Central memory CD8-positive, alpha-beta T cell (primary cell): ENCODE results near the gene IQCM.

Source experiments
- ATAC-seq: fragments of 150-1000 bp; cut with Tn5 transposase; replicated peaks from 2 replicates; pipeline ENCODE4 v1.10.0; 2022; ENCODE audit warnings: mild to moderate bottlenecking, moderate FRiP score, moderate number of reproducible peaks; ENCODE audit not compliant: poor library complexity, severe bottlenecking; ENCODE audit errors: extremely low read depth
- DNase-seq, 2 donors: peaks; one replicate each; pipeline ENCODE4 v3.0.0; 2021; ENCODE audit warnings: low spot score in 2 of 2
- H3K27ac Mint-ChIP-seq: one replicate; pipeline ENCODE4 v1.8.0; 2022; ENCODE audit warnings: low read depth, mild to moderate bottlenecking, moderate library complexity, mixed read lengths
- H3K27me3 Mint-ChIP-seq: one replicate; pipeline ENCODE4 v1.8.0; 2022; ENCODE audit warnings: mixed read lengths
- H3K36me3 Mint-ChIP-seq: one replicate; pipeline ENCODE4 v1.8.0; 2022; ENCODE audit warnings: mild to moderate bottlenecking, moderate library complexity, mixed read lengths; ENCODE audit not compliant: insufficient read depth
- H3K4me1 Mint-ChIP-seq: one replicate; pipeline ENCODE4 v1.8.0; 2022; ENCODE audit warnings: mixed read lengths
- H3K4me3 Mint-ChIP-seq: one replicate; pipeline ENCODE4 v1.8.0; 2022; ENCODE audit warnings: mild to moderate bottlenecking, moderate library complexity, mixed read lengths
- H3K9me3 Mint-ChIP-seq: one replicate; pipeline ENCODE4 v1.8.0; 2022; ENCODE audit warnings: mixed read lengths

The IQCM gene

GRCh38 chr4:149443537-149443936 is 372.1 kb downstream of the IQCM start:
- no peak for ATAC-seq
- no peaks in the 10 kb centered on the region for H3K4me1 Mint-ChIP-seq
- H3K4me3 Mint-ChIP-seq, result no peak overlapping the region
- DNase-seq, result no peak
- H3K27ac Mint-ChIP-seq, result no peak overlapping the region
- no peaks in the 10 kb centered on the region for H3K27me3 Mint-ChIP-seq
- H3K9me3 Mint-ChIP-seq, result no peaks in the 10 kb centered on the region
- H3K36me3 Mint-ChIP-seq, result no peaks in the 10 kb centered on the region

GRCh38 chr4:149441338-149441737 is 374.3 kb downstream of the IQCM start:
- no peak for DNase-seq
- ATAC-seq, result no peak
- H3K4me1 Mint-ChIP-seq, result no peaks in the 10 kb centered on the region
- H3K36me3 Mint-ChIP-seq, result no peaks in the 10 kb centered on the region
- H3K9me3 Mint-ChIP-seq, result no peaks in the 10 kb centered on the region
- no peaks in the 10 kb centered on the region for H3K27me3 Mint-ChIP-seq
- H3K27ac Mint-ChIP-seq, result no peak overlapping the region
- no peak overlapping the region for H3K4me3 Mint-ChIP-seq

GRCh38 chr4:149426461-149426860 is 389.2 kb downstream of the IQCM start:
- H3K27me3 Mint-ChIP-seq, result no peaks in the 10 kb centered on the region
- H3K27ac Mint-ChIP-seq, result no peak overlapping the region
- no peaks in the 10 kb centered on the region for H3K9me3 Mint-ChIP-seq
- no peaks in the 10 kb centered on the region for H3K4me1 Mint-ChIP-seq
- DNase-seq (no peak), ATAC-seq (no peak)
- H3K4me3 Mint-ChIP-seq, result no peak overlapping the region
- H3K36me3 Mint-ChIP-seq, result no peaks in the 10 kb centered on the region

- no peaks in the 10 kb centered on the region for H3K36me3 Mint-ChIP-seq
- H3K4me1 Mint-ChIP-seq, result no peaks in the 10 kb centered on the region
- DNase-seq, result no peak
- H3K27me3 Mint-ChIP-seq, result no peaks in the 10 kb centered on the region
- H3K27ac Mint-ChIP-seq, result no peak overlapping the region
- peaks cover 21% of the 10 kb centered on the region for H3K9me3 Mint-ChIP-seq
- ATAC-seq, result no peak
- H3K4me3 Mint-ChIP-seq, result no peak overlapping the region
Measured at GRCh38 chr4:149409555-149409962, 406.1 kb downstream of the IQCM start.

- peaks cover 21% of the 10 kb centered on the region for H3K9me3 Mint-ChIP-seq
- no peaks in the 10 kb centered on the region for H3K27me3 Mint-ChIP-seq
- ATAC-seq (no peak), DNase-seq (no peak)
- no peaks in the 10 kb centered on the region for H3K4me1 Mint-ChIP-seq
- H3K36me3 Mint-ChIP-seq, result no peaks in the 10 kb centered on the region
- no peak overlapping the region for H3K27ac Mint-ChIP-seq
- no peak overlapping the region for H3K4me3 Mint-ChIP-seq
Measured at GRCh38 chr4:149409146-149409545, 406.5 kb downstream of the IQCM start.

GRCh38 chr4:149404143-149404542 is 411.5 kb downstream of the IQCM start:
- DNase-seq (no peak), ATAC-seq (no peak)
- Mint-ChIP-seq H3K4me3 (no peak overlapping the region), H3K27me3 (no peaks in the 10 kb centered on the region), H3K36me3 (no peaks in the 10 kb centered on the region), H3K4me1 (no peaks in the 10 kb centered on the region), H3K9me3 (peaks cover 13% of the 10 kb centered on the region), H3K27ac (no peak overlapping the region)

- Mint-ChIP-seq H3K4me3 (no peak overlapping the region), H3K4me1 (no peaks in the 10 kb centered on the region), H3K36me3 (no peaks in the 10 kb centered on the region), H3K27ac (no peak overlapping the region), H3K9me3 (peaks cover 16% of the 10 kb centered on the region), H3K27me3 (no peaks in the 10 kb centered on the region)
- ATAC-seq (no peak), DNase-seq (no peak)
Measured at GRCh38 chr4:149403081-149403480, 412.6 kb downstream of the IQCM start.

- no peak for ATAC-seq
- no peaks in the 10 kb centered on the region for H3K4me1 Mint-ChIP-seq
- no peaks in the 10 kb centered on the region for H3K27me3 Mint-ChIP-seq
- H3K4me3 Mint-ChIP-seq, result no peak overlapping the region
- H3K27ac Mint-ChIP-seq, result no peak overlapping the region
- no peak for DNase-seq
- no peaks in the 10 kb centered on the region for H3K36me3 Mint-ChIP-seq
- H3K9me3 Mint-ChIP-seq, result peaks cover 16% of the 10 kb centered on the region
Measured at GRCh38 chr4:149398993-149399392, 416.6 kb downstream of the IQCM start.

GRCh38 chr4:149370785-149371420 is 444.7 kb downstream of the IQCM start:
- no peak for ATAC-seq
- Mint-ChIP-seq H3K4me1 (no peaks in the 10 kb centered on the region), H3K36me3 (no peaks in the 10 kb centered on the region), H3K9me3 (no peaks in the 10 kb centered on the region), H3K27me3 (no peaks in the 10 kb centered on the region), H3K27ac (no peak overlapping the region), H3K4me3 (no peak overlapping the region)
- DNase-seq, result no peak

GRCh38 chr4:149370002-149370401 is 445.6 kb downstream of the IQCM start:
- no peak for ATAC-seq
- no peaks in the 10 kb centered on the region for H3K27me3 Mint-ChIP-seq
- no peaks in the 10 kb centered on the region for H3K4me1 Mint-ChIP-seq
- no peak for DNase-seq
- no peak overlapping the region for H3K4me3 Mint-ChIP-seq
- no peaks in the 10 kb centered on the region for H3K9me3 Mint-ChIP-seq
- no peak overlapping the region for H3K27ac Mint-ChIP-seq
- H3K36me3 Mint-ChIP-seq, result no peaks in the 10 kb centered on the region

GRCh38 chr4:149353241-149353640 is 462.4 kb downstream of the IQCM start:
- no peak overlapping the region for H3K27ac Mint-ChIP-seq
- no peaks in the 10 kb centered on the region for H3K4me1 Mint-ChIP-seq
- DNase-seq, result no peak
- H3K36me3 Mint-ChIP-seq, result no peaks in the 10 kb centered on the region
- no peak overlapping the region for H3K4me3 Mint-ChIP-seq
- H3K9me3 Mint-ChIP-seq, result peaks cover 15% of the 10 kb centered on the region
- ATAC-seq, result no peak
- no peaks in the 10 kb centered on the region for H3K27me3 Mint-ChIP-seq

- H3K27ac Mint-ChIP-seq, result no peak overlapping the region
- H3K27me3 Mint-ChIP-seq, result no peaks in the 10 kb centered on the region
- no peak for ATAC-seq
- H3K4me1 Mint-ChIP-seq, result no peaks in the 10 kb centered on the region
- peaks cover 10% of the 10 kb centered on the region for H3K9me3 Mint-ChIP-seq
- no peak for DNase-seq
- no peaks in the 10 kb centered on the region for H3K36me3 Mint-ChIP-seq
- H3K4me3 Mint-ChIP-seq, result no peak overlapping the region
Measured at GRCh38 chr4:149349541-149349940, 466.1 kb downstream of the IQCM start.

- Mint-ChIP-seq H3K36me3 (no peaks in the 10 kb centered on the region), H3K9me3 (peaks cover 5% of the 10 kb centered on the region), H3K4me3 (no peak overlapping the region), H3K27me3 (no peaks in the 10 kb centered on the region), H3K4me1 (no peaks in the 10 kb centered on the region), H3K27ac (no peak overlapping the region)
- ATAC-seq (no peak), DNase-seq (no peak)
Measured at GRCh38 chr4:149347139-149347538, 468.5 kb downstream of the IQCM start.

- DNase-seq (no peak), ATAC-seq (no peak)
- Mint-ChIP-seq H3K9me3 (peaks cover 5% of the 10 kb centered on the region), H3K4me3 (no peak overlapping the region), H3K27me3 (no peaks in the 10 kb centered on the region), H3K36me3 (no peaks in the 10 kb centered on the region), H3K27ac (no peak overlapping the region), H3K4me1 (no peaks in the 10 kb centered on the region)
Measured at GRCh38 chr4:149345424-149345823, 470.2 kb downstream of the IQCM start.
